GM06990 (cell line): ENCODE measurements around the gene ANKRD34A.

Experiments
- DNase-seq: peaks from one replicate; pipeline ENCODE4 v3.0.0-alpha.2; 2011; ENCODE audit not compliant: insufficient read length; ENCODE audit errors: extremely low read depth
- H3K27me3 ChIP-seq: replicated peaks from 2 replicates; pipeline ENCODE4 v1.6.0; 2011; ENCODE audit warnings: low read length; ENCODE audit not compliant: control insufficient read depth, insufficient read depth
- H3K36me3 ChIP-seq: 2 replicates; pipeline ENCODE4 v1.5.1; 2011; ENCODE audit warnings: low read length; ENCODE audit not compliant: control insufficient read depth, insufficient read depth
- H3K4me3 ChIP-seq: replicated peaks from 2 replicates; pipeline ENCODE4 v1.5.1; 2011; ENCODE audit warnings: low read depth, mild to moderate bottlenecking, control low read depth, low read length
- TF ChIP-seq, protein P1 (sequence below): IDR thresholded peaks from 2 replicates; pipeline ENCODE4 v1.5.1; 2011; ENCODE audit warnings: low read length, control low read depth, mild to moderate bottlenecking, inconsistent platforms; ENCODE audit not compliant: insufficient read depth, poor library complexity, severe bottlenecking

Gene ANKRD34A

DNA sequence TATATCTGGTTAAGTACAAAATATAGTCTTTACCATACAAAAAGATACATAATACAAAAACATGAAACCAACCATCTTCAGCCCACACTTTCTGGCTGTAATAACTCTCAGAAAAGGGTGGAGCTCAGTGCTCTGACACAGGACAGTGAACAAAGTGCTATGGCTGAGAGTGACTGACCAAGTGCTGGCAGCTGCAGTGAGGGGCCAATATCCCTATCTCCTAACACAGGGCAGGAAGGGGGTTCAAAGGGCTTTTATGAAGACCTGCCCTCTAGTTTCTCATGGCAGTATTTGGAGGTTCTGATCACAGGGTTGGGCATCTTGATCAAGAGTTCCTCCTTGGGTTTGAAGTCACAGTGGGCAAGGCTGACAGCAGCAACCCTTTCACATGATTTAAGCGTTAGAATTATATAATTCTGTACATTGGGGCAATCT lies 28.1 kb upstream of the ANKRD34A start:
- DNase-seq = no peak
- H3K4me3 ChIP-seq = no peak overlapping the region
- TF ChIP-seq, protein P1, sequence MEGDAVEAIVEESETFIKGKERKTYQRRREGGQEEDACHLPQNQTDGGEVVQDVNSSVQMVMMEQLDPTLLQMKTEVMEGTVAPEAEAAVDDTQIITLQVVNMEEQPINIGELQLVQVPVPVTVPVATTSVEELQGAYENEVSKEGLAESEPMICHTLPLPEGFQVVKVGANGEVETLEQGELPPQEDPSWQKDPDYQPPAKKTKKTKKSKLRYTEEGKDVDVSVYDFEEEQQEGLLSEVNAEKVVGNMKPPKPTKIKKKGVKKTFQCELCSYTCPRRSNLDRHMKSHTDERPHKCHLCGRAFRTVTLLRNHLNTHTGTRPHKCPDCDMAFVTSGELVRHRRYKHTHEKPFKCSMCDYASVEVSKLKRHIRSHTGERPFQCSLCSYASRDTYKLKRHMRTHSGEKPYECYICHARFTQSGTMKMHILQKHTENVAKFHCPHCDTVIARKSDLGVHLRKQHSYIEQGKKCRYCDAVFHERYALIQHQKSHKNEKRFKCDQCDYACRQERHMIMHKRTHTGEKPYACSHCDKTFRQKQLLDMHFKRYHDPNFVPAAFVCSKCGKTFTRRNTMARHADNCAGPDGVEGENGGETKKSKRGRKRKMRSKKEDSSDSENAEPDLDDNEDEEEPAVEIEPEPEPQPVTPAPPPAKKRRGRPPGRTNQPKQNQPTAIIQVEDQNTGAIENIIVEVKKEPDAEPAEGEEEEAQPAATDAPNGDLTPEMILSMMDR = no peak
- no peaks in the 10 kb centered on the region for H3K27me3 ChIP-seq
- peaks cover 9% of the 10 kb centered on the region for H3K36me3 ChIP-seq

DNA sequence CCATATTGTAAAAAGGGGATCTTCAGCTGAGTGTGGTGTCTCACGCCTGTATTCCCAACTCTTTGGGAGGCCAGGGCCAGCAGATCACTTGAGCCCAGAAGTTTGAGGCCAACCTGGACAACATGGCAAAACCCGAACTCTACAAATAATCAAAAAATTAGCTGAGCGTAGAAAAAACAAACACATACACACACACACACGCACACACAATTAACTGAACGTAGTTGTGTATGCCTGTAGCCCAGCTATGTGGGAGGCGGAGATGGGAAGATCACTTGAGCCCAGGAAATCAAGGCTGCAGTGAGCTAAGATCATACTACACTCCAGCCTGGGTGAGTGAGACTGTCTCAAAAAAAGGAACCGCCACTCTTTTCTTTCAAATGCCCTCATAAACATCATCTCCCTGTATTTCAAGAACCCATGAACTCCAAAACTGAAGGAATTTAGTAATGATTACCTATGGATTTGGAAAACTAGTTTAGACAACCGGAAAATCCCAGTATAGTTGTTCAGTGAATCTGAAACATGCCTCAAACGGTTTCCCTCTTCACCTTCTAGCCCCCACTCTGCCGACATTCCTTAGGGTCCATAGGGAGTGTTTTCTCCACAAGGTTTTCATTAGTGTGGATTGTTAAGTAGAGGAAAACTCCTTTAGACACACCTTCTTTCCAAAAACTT lies 27.5 kb upstream of the ANKRD34A start:
- TF ChIP-seq, protein P1 = no peak
- Histone ChIP-seq H3K36me3 (peaks cover 9% of the 10 kb centered on the region), H3K27me3 (no peaks in the 10 kb centered on the region), H3K4me3 (no peak overlapping the region)
- no peak for DNase-seq

- TF ChIP-seq, protein P1 = no peak
- no peak for DNase-seq
- Histone ChIP-seq H3K36me3 (peaks cover 9% of the 10 kb centered on the region), H3K27me3 (no peaks in the 10 kb centered on the region), H3K4me3 (no peak overlapping the region)
Observed at GRCh38 chr1:145990249-145990855, 26.0 kb upstream of the ANKRD34A start.

- Histone ChIP-seq H3K4me3 (no peak overlapping the region), H3K36me3 (peaks cover 3% of the 10 kb centered on the region), H3K27me3 (no peaks in the 10 kb centered on the region)
- TF ChIP-seq, protein P1 = no peak
- DNase-seq = no peak
Observed at GRCh38 chr1:145988773-145989172, 24.4 kb upstream of the ANKRD34A start.

GRCh38 chr1:145987926-145988325 lies 23.6 kb upstream of the ANKRD34A start:
- no peak for DNase-seq
- Histone ChIP-seq H3K27me3 (no peaks in the 10 kb centered on the region), H3K36me3 (no peaks in the 10 kb centered on the region), H3K4me3 (no peak overlapping the region)
- TF ChIP-seq, protein P1 = no peak
